ACC112 (cell line): ENCODE data around the gene KANSL3.

Experiments used
- H2AFZ ChIP-seq: fragments of 200-600 bp; sonication (generic); one replicate; pipeline ENCODE4 v1.6.0; 2017; ENCODE audit warnings: antibody characterized with exemption, low read length; ENCODE audit not compliant: unreplicated experiment
- H3K27ac ChIP-seq: fragments of 200-600 bp; sonication (generic); 2 replicates; pipeline ENCODE4 v1.5.1; 2014; ENCODE audit warnings: low read depth, mild to moderate bottlenecking, antibody characterized with exemption, low read length, moderate library complexity
- H3K27me3 ChIP-seq: fragments of 200-600 bp; sonication (generic); 2 replicates; pipeline ENCODE4 v1.6.1; 2014; ENCODE audit warnings: mild to moderate bottlenecking, antibody characterized with exemption, low read length, moderate library complexity, mixed read lengths; ENCODE audit not compliant: insufficient read depth
- H3K36me3 ChIP-seq: fragments of 200-600 bp; sonication (generic); 2 replicates; pipeline ENCODE4 v1.6.1; 2016; ENCODE audit warnings: mild to moderate bottlenecking, antibody characterized with exemption, low read length, moderate library complexity, mixed read lengths; ENCODE audit not compliant: insufficient read depth
- H3K4me1 ChIP-seq: fragments of 200-600 bp; sonication (generic); one replicate; pipeline ENCODE4 v1.6.1; 2016; ENCODE audit warnings: low read length, mixed read lengths; ENCODE audit not compliant: insufficient read depth, unreplicated experiment, control insufficient read depth
- H3K4me3 ChIP-seq: fragments of 200-600 bp; sonication (generic); 2 replicates; pipeline ENCODE4 v1.5.1; 2014; ENCODE audit warnings: mild to moderate bottlenecking, low read depth, low read length
- H3K79me2 ChIP-seq: fragments of 200-600 bp; sonication (generic); one replicate; pipeline ENCODE4 v1.6.0; 2016; ENCODE audit warnings: low read length; ENCODE audit not compliant: control insufficient read depth, unreplicated experiment, insufficient read depth

KANSL3 gene

GRCh38 chr2:96579422-96579821, 58.7 kb downstream of the KANSL3 start:
- Histone ChIP-seq H3K4me3 (no peak overlapping the region), H3K36me3 (no peaks in the 10 kb centered on the region), H3K79me2 (no peaks in the 10 kb centered on the region), H3K27ac (no peak overlapping the region), H2AFZ (no peak overlapping the region), H3K4me1 (no peaks in the 10 kb centered on the region), H3K27me3 (no peaks in the 10 kb centered on the region)

GRCh38 chr2:96578731-96579130, 59.4 kb downstream of the KANSL3 start:
- H3K27ac ChIP-seq, result no peak overlapping the region
- no peaks in the 10 kb centered on the region for H3K4me1 ChIP-seq

GRCh38 chr2:96577501-96577900, 60.6 kb downstream of the KANSL3 start:
- Histone ChIP-seq H3K4me3 (no peak overlapping the region), H3K4me1 (no peaks in the 10 kb centered on the region), H3K27ac (no peak overlapping the region), H3K36me3 (no peaks in the 10 kb centered on the region), H3K27me3 (no peaks in the 10 kb centered on the region), H2AFZ (no peak overlapping the region), H3K79me2 (no peaks in the 10 kb centered on the region)

More at GRCh38 chr2:96578731-96579130, 59.4 kb downstream of the KANSL3 start:
- Histone ChIP-seq H3K79me2 (no peaks in the 10 kb centered on the region), H3K4me3 (no peak overlapping the region), H2AFZ (no peak overlapping the region), H3K36me3 (no peaks in the 10 kb centered on the region), H3K27me3 (no peaks in the 10 kb centered on the region)

- Histone ChIP-seq H3K27me3 (no peaks in the 10 kb centered on the region), H3K4me3 (no peak overlapping the region), H3K79me2 (no peaks in the 10 kb centered on the region), H3K36me3 (no peaks in the 10 kb centered on the region), H2AFZ (no peak overlapping the region), H3K4me1 (no peaks in the 10 kb centered on the region), H3K27ac (no peak overlapping the region)
Measured at GRCh38 chr2:96575785-96576456, 62.2 kb downstream of the KANSL3 start.

GRCh38 chr2:96574364-96574763, 63.7 kb downstream of the KANSL3 start:
- H3K79me2 ChIP-seq, result no peaks in the 10 kb centered on the region
- H3K27ac ChIP-seq, result no peak overlapping the region
- no peak overlapping the region for H2AFZ ChIP-seq
- no peaks in the 10 kb centered on the region for H3K36me3 ChIP-seq
- no peaks in the 10 kb centered on the region for H3K27me3 ChIP-seq
- no peak overlapping the region for H3K4me3 ChIP-seq
- H3K4me1 ChIP-seq, result no peaks in the 10 kb centered on the region

GRCh38 chr2:96568094-96568493, 70.0 kb downstream of the KANSL3 start:
- Histone ChIP-seq H3K27me3 (no peaks in the 10 kb centered on the region), H2AFZ (no peak overlapping the region), H3K27ac (no peak overlapping the region), H3K4me3 (no peak overlapping the region), H3K79me2 (no peaks in the 10 kb centered on the region), H3K36me3 (no peaks in the 10 kb centered on the region), H3K4me1 (no peaks in the 10 kb centered on the region)

- H3K4me1 ChIP-seq, result no peaks in the 10 kb centered on the region
- H2AFZ ChIP-seq, result no peak overlapping the region
- no peak overlapping the region for H3K4me3 ChIP-seq
- H3K27me3 ChIP-seq, result no peaks in the 10 kb centered on the region
- no peaks in the 10 kb centered on the region for H3K79me2 ChIP-seq
- H3K27ac ChIP-seq, result no peak overlapping the region
- H3K36me3 ChIP-seq, result no peaks in the 10 kb centered on the region
Measured at GRCh38 chr2:96565111-96565510, 73.0 kb downstream of the KANSL3 start.

- Histone ChIP-seq H2AFZ (no peak overlapping the region), H3K4me1 (no peaks in the 10 kb centered on the region), H3K36me3 (no peaks in the 10 kb centered on the region), H3K27me3 (no peaks in the 10 kb centered on the region), H3K27ac (no peak overlapping the region), H3K4me3 (no peak overlapping the region), H3K79me2 (no peaks in the 10 kb centered on the region)
Measured at GRCh38 chr2:96564563-96564962, 73.5 kb downstream of the KANSL3 start.

- H3K27ac ChIP-seq, result no peak overlapping the region
- no peak overlapping the region for H3K4me3 ChIP-seq
- H3K36me3 ChIP-seq, result no peaks in the 10 kb centered on the region
- no peaks in the 10 kb centered on the region for H3K27me3 ChIP-seq
- H2AFZ ChIP-seq, result no peak overlapping the region
- H3K4me1 ChIP-seq, result no peaks in the 10 kb centered on the region
- no peaks in the 10 kb centered on the region for H3K79me2 ChIP-seq
Measured at GRCh38 chr2:96564026-96564425, 74.1 kb downstream of the KANSL3 start.

- no peaks in the 10 kb centered on the region for H3K4me1 ChIP-seq
- no peaks in the 10 kb centered on the region for H3K36me3 ChIP-seq
- H3K27ac ChIP-seq, result no peak overlapping the region
- H3K4me3 ChIP-seq, result no peak overlapping the region
- H2AFZ ChIP-seq, result no peak overlapping the region
- H3K79me2 ChIP-seq, result no peaks in the 10 kb centered on the region
- H3K27me3 ChIP-seq, result no peaks in the 10 kb centered on the region
Measured at GRCh38 chr2:96558485-96558884, 79.6 kb downstream of the KANSL3 start.

- Histone ChIP-seq H3K27me3 (no peaks in the 10 kb centered on the region), H3K36me3 (no peaks in the 10 kb centered on the region), H3K79me2 (no peaks in the 10 kb centered on the region), H3K27ac (no peak overlapping the region), H2AFZ (no peak overlapping the region), H3K4me1 (no peaks in the 10 kb centered on the region), H3K4me3 (no peak overlapping the region)
Measured at GRCh38 chr2:96558061-96558460, 80.1 kb downstream of the KANSL3 start.
